H7 (cell line): ENCODE data around the gene ILKAP. TPM values are rescaled to one million over a fixed set of nuclear protein-coding genes. Genes with fewer than 3 reads are reported as not detected.

Source experiments
- DNase-seq: peaks from one replicate; pipeline ENCODE4 v3.0.0; 2012
- H3K27me3 ChIP-seq: 2 replicates; pipeline ENCODE4 v1.6.0; 2011; ENCODE audit warnings: mild to moderate bottlenecking, low read length; ENCODE audit not compliant: control insufficient read depth, insufficient read depth
- H3K36me3 ChIP-seq: replicated peaks from 2 replicates; pipeline ENCODE4 v1.5.1; 2011; ENCODE audit warnings: low read length; ENCODE audit not compliant: control insufficient read depth, insufficient read depth
- H3K4me3 ChIP-seq: 2 replicates; pipeline ENCODE4 v1.5.1; 2011; ENCODE audit warnings: low read depth, mild to moderate bottlenecking, control low read depth, low read length, moderate library complexity; ENCODE audit not compliant: insufficient read depth
- total RNA-seq: library from RNA; depleted of rRNA; stranded (reverse); fragments of >200 nt; shearing (Covaris generic); gene quantifications from 2 replicates; pipeline ENCODE4 v1.2.3, GENCODE V29; 2014

Gene ILKAP
- total RNA-seq, 1 experiment from 2014 or later = 12.8 TPM

- Histone ChIP-seq H3K27me3 (no peaks in the 10 kb centered on the region), H3K36me3 (no peaks in the 10 kb centered on the region), H3K4me3 (no peak overlapping the region)
- no peak for DNase-seq
Observed at GRCh38 chr2:238129166-238130010, 74.1 kb downstream of the ILKAP start.

- Histone ChIP-seq H3K36me3 (no peaks in the 10 kb centered on the region), H3K27me3 (no peaks in the 10 kb centered on the region), H3K4me3 (no peak overlapping the region; the same call in 1 of the 2 replicates)
- peak; percentile 96 for DNase-seq
Observed at GRCh38 chr2:238128534-238129001, 74.9 kb downstream of the ILKAP start.

- Histone ChIP-seq H3K27me3 (no peaks in the 10 kb centered on the region), H3K36me3 (no peaks in the 10 kb centered on the region), H3K4me3 (no peak overlapping the region; the same call in 1 of the 2 replicates)
- DNase-seq = no peak
Observed at GRCh38 chr2:238128061-238128440, 75.4 kb downstream of the ILKAP start.

GRCh38 chr2:238127165-238128060 lies 76.1 kb downstream of the ILKAP start:
- peak; percentile 87 for DNase-seq
- H3K27me3 ChIP-seq = no peaks in the 10 kb centered on the region
- H3K36me3 ChIP-seq = no peaks in the 10 kb centered on the region
- no peak overlapping the region for H3K4me3 ChIP-seq

- no peak for DNase-seq
- Histone ChIP-seq H3K4me3 (no peak overlapping the region), H3K36me3 (no peaks in the 10 kb centered on the region), H3K27me3 (no peaks in the 10 kb centered on the region)
Observed at GRCh38 chr2:238126775-238127164, 76.7 kb downstream of the ILKAP start.

GRCh38 chr2:238126338-238126737 lies 77.2 kb downstream of the ILKAP start:
- Histone ChIP-seq H3K36me3 (no peaks in the 10 kb centered on the region), H3K27me3 (no peaks in the 10 kb centered on the region), H3K4me3 (no peak overlapping the region)
- no peak for DNase-seq

GRCh38 chr2:238125127-238125885 lies 78.2 kb downstream of the ILKAP start:
- Histone ChIP-seq H3K27me3 (no peaks in the 10 kb centered on the region), H3K4me3 (no peak overlapping the region), H3K36me3 (no peaks in the 10 kb centered on the region)
- no peak for DNase-seq

- no peaks in the 10 kb centered on the region for H3K36me3 ChIP-seq
- no peaks in the 10 kb centered on the region for H3K27me3 ChIP-seq
- DNase-seq = no peak
- no peak overlapping the region for H3K4me3 ChIP-seq
Observed at GRCh38 chr2:238124488-238125126, 78.9 kb downstream of the ILKAP start.

- H3K27me3 ChIP-seq = no peaks in the 10 kb centered on the region
- DNase-seq = no peak
Observed at GRCh38 chr2:238123991-238124470, 79.5 kb downstream of the ILKAP start.

GRCh38 chr2:238123218-238123971 lies 80.1 kb downstream of the ILKAP start:
- no peaks in the 10 kb centered on the region for H3K36me3 ChIP-seq
- no peak overlapping the region for H3K4me3 ChIP-seq
- DNase-seq = no peak
- H3K27me3 ChIP-seq = no peaks in the 10 kb centered on the region

More at GRCh38 chr2:238123991-238124470, 79.5 kb downstream of the ILKAP start:
- H3K4me3 ChIP-seq = no peak overlapping the region
- H3K36me3 ChIP-seq = no peaks in the 10 kb centered on the region

- Histone ChIP-seq H3K36me3 (no peaks in the 10 kb centered on the region), H3K4me3 (no peak overlapping the region), H3K27me3 (peaks cover under 1% of the 10 kb centered on the region; the same call in 1 of the 2 replicates)
- no peak for DNase-seq
Observed at GRCh38 chr2:238122287-238123217, 80.9 kb downstream of the ILKAP start.

- no peaks in the 10 kb centered on the region for H3K36me3 ChIP-seq
- H3K4me3 ChIP-seq = no peak overlapping the region
- DNase-seq = no peak
- peaks cover 3% of the 10 kb centered on the region; the same call in 1 of the 2 replicates for H3K27me3 ChIP-seq
Observed at GRCh38 chr2:238121511-238122286, 81.8 kb downstream of the ILKAP start.
